A204.1 (cell line): ENCODE data around the gene PGGT1B.

Experiments used
- FAIRE-seq: peaks from 2 replicates; lab custom pipeline; 2012; peaks lifted over from hg19 to GRCh38; lab: Jason Lieb, UNC

PGGT1B gene

GRCh38 chr5:115262321-115263077 is at the start of gene PGGT1B:
Gene PGGT1B, minus strand, starts transcription at chr5:115262877. Its CDS starts 26 bp downstream, at chr5:115262851.
- FAIRE-seq: no peak

GRCh38 chr5:115309751-115310370 is 47.2 kb upstream of the PGGT1B start:
- FAIRE-seq: peak; percentile 98

- FAIRE-seq: no peak
Observed at GRCh38 chr5:115308815-115309214, 46.1 kb upstream of the PGGT1B start.

DNA sequence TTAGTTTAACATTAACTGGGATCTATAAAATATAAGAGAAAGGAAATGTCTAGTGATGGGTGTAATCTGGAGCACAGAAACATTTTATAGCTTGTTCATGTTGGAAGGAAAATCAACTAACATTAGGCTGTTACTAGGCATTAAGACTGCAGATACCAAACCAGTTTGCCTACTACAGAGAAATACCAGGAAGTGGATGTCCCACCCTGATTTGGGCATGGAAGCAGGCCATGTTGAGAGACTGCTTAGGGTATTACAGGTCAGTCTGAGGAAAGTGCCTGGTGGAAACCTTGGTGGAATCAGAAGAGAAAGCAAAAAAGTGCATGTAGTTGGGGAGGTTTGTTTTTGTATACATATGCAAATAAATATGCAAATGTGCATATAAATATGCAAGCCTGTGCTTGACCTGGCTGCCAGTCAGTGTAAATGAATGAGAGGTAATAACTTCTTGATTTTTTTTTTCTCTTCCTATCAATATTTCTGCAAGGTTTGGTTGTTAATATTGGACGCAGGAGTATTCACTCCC is 43.4 kb upstream of the PGGT1B start:
- FAIRE-seq: no peak

GRCh38 chr5:115304496-115304895 is 41.8 kb upstream of the PGGT1B start:
- no peak for FAIRE-seq

DNA sequence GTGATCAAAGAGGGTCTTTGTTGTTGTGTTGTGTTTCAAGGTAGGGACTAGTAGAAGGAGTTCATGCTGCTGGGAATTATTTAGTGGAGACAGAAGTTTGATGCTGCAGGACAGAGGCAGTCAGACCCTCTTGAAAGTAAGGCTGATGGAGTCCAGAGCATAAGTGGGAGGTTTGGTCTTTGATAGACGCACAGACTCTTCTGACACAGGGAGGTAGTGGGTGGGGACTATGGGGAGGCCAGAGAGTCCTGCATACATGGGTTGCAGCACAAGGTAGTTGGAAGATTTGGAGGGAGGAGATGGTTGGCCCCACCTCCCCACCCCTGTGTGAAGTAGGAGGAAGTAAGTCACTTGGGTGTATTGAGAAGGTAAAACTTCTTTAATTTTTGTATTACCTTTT is 36.1 kb upstream of the PGGT1B start:
- FAIRE-seq: no peak

GRCh38 chr5:115297031-115297430 is 34.4 kb upstream of the PGGT1B start:
- FAIRE-seq: no peak

DNA sequence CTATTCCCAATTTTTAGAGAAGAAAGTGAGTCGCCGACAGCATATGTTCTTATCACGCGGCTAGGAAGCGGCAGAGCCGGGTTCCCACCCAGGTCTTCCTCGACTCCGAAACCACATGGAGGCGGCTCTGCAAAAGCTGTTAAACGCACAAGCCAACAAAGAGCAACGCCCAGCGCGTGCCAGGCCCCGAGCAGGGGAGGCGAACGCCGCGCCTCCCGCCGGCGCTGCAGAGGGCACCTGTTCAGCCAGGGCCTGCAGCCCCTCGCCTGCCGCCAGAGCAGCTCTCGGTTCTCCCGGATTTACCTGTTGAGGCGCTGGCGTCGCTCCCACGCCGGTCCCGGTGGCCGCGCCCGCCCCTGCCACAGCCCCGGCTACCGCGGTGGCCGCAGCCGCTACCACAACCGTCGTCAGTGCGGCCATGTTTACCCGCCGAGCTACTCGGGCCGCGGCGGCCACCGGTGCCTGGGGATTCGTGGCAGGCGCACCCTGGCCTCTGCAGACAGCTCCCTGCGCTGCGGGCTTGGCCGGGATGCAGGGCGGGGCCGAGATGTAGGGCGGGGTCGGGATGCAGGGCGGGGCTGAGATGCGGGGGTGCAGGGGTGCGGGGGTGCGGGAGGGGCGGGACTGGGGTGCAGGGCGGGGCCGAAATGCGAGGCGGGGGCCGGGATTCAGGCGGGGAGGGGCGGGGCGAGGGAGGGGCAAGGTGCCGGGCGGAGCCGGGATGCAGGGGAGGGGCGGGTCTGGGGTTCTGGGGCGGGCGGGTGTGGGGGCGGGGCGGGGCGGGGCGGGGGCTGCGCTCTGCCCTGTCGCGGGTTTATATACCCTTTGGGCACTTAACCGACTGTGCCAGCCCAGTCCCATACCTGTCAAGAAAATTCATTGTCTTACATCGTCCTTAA is 33.7 kb upstream of the PGGT1B start, which contains the start of gene CCDC112:
CCDC112 (minus strand) TSS at position 531 of the 899 bp plus-strand sequence; CDS start at position 420, 111 bp downstream.
- no peak for FAIRE-seq

DNA sequence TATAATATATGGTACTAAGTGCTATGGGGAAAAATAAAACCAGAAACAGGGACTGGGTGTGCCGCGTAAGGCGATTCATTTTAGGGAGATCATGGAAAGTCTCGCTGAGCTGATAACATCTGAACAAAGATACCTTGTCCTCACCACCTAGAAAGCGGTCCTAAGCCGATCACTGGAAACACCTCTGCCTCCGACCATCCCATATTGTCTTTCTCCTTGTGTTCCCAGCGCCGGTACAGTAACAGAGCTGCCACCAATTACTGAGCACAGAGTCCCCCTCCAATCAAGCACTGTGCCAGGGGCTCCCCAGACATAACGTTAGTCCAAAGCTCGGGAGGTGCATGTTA is 33.1 kb upstream of the PGGT1B start:
- no peak for FAIRE-seq

DNA sequence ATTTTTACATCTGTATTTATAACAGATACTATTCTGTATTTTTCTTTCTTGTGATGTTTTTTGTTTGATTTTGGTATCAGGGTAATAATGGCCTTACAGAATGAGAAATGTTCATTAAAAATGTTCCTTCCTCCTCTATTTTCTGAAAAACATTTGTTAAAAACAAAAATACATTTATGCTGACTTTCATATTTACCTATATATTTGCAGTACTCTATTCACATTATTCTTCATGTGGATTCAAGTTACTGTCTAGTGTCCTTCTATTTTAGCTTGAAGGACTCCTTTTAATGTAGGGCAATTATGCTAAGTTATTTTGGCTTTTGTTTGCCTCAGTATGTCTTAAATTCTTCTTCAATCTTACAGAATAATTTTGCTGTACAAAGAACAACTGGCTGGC is 28.7 kb upstream of the PGGT1B start:
- no peak for FAIRE-seq

DNA sequence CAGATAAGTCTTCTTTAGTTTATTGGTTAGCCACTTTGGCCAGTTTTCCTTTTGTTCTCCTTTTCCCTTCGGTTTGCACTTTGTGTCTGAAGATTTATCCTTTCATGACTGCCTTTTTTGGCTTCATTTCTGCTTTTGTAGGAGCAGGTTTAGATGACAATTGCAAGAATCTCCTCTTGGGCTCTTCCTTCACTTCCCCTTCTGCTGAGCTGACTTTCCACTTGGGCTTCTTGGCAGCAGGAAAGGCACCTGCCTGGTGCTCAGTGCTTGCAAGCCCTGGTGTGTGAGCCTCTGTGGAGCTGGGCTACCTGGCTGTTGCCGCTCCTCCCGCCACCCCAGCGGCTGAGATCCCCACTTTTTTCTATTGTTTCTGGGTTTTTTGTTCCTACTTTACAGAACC is 26.4 kb upstream of the PGGT1B start:
- FAIRE-seq: no peak

DNA sequence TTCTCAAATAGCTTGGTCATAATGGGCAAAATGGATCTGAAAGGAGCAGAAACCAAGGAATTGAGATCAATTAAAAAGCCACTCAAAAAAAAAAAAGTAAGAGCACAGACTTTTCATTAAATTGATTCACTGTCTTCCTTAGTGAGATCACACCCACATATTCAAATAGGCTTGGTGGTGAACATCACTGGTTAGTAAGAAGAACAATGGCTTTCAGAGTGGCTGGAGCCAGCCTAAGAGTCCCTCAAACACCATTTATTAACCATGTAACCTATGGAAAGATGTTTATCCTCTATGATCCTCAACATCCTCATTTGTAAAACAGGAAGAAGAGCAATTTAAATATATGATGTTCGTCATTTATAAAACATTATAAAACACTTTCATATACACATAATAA is 21.3 kb upstream of the PGGT1B start:
- FAIRE-seq: no peak

GRCh38 chr5:115282131-115282530 is 19.5 kb upstream of the PGGT1B start:
- FAIRE-seq: no peak

GRCh38 chr5:115274584-115274983 is 11.9 kb upstream of the PGGT1B start:
- FAIRE-seq: no peak

DNA sequence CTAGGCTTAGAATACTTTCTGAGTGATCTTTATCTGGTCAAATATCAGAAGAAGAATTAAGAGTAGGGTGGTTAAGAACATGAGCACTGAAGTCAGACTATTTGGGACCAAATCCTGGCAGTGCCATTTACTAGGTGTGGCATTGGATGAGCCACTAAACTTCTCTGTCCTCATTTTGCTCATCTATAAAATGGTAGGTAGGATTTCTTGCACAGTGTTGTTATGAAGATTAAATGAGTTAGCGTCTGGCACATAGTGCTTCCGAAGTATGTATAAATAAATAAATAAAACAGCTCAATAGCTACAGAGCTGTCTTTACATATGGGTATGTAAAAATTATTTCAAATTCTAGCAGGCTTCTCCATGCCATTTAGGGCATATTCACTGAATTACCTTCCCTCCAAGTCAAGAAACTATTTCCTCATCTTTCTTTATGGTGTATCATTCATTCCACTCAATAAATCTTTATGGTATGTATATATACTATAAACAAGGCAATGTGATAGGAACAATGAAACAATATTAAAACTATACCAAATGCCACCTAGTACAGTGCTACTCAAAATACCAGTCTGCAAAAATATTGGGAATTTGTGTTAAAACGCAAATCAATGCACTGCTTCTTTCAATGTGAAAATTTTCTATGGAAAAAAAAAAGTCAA is 9.8 kb upstream of the PGGT1B start:
- FAIRE-seq: no peak

DNA sequence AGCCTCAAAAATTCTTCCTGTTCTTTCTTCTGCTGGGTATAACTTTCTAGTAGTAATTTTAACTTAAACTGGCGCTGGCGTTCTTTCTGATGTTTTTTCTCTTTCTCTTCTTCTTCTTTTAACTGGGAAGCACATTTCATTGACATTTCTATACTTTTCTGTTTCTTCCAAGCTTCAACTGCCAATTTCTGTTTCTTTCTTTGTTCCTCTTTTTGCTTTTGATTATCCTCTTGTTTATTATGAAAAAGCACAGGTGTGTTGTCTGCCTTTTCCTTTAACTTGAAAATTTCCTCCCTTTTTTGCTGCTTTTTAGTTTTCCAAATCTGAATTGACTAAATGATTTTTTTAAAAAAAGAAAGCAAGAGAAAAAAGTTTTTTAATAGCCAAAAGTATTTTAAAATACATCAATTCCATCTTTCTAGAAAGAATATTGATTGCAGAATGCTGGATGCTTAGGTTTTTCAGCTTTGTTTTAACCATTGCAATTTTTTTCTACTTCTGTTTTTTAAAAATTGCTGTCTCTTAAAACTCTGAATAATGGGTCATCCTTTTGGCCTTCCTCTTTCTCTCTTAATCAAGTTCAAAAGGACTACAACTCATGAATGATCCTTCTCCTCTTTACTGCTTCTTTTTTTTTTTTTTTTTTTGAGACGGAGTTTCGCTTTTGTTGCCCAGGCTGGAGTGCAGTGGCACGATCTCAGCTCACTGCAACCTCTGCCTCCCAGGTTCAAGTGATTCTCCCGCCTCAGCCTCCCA is 8.8 kb upstream of the PGGT1B start:
- FAIRE-seq: no peak

- FAIRE-seq: no peak
Observed at GRCh38 chr5:115267617-115268016, 4.9 kb upstream of the PGGT1B start.

- no peak for FAIRE-seq
Observed at GRCh38 chr5:115265220-115265619, 2.5 kb upstream of the PGGT1B start.

GRCh38 chr5:115264786-115265185 is 2.1 kb upstream of the PGGT1B start:
- FAIRE-seq: no peak

- no peak for FAIRE-seq
Observed at GRCh38 chr5:115263078-115263380, 352 bp upstream of the PGGT1B start.

DNA sequence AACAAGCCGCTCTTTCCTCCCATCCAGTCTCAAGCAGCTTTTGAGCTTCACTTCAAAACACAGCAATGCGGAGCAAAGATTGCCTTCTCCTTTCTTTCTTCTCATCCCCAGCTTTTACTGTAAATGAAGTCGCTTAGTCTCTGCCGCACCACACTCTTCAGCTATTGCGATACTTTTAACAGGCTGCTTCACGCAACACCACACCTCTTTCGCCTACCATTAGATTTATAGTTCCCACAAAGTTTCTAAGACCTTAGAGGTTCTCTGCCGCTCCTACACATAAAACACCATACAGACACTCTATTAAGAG is 711 bp downstream of the PGGT1B start:
- FAIRE-seq: no peak

GRCh38 chr5:115260248-115260647 is 2.4 kb downstream of the PGGT1B start:
- no peak for FAIRE-seq
